Fibroblast of mammary gland (primary cell): Measurements from ENCODE around the gene YARS2.

Experiments used
- DNase-seq: peaks from one replicate; pipeline ENCODE4 v3.0.0-alpha.2; 2010; ENCODE audit warnings: low read depth
- H3K4me3 ChIP-seq: 2 replicates; pipeline ENCODE4 v1.5.1; 2011; ENCODE audit warnings: low read depth, mild to moderate bottlenecking, low read length, moderate library complexity; ENCODE audit not compliant: control insufficient read depth
- TF ChIP-seq, protein P1 (sequence below): conservative IDR thresholded peaks from 2 replicates; pipeline ENCODE4 v1.5.1; 2011; ENCODE audit warnings: low read depth, low read length, inconsistent platforms; ENCODE audit not compliant: control insufficient read depth, insufficient read depth

Gene YARS2

DNA sequence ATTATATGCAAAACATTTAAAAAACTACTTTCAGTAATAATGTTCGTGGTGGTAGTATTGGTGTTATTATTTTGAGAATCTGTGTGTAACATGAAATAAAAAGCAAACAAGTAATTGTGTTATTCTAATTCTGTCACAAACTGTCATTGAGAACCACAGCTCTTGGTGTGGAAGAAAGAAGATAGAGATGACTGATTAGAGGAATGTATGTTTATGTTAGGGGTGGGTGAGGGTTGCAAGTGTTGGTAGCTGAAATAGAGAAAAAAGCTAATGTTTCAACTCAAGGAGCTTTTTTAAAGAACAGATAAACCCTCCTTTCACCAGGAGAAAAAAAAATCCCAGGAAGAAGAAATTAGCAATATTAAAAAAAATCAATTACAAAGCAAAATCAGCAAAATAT is 58.3 kb downstream of the YARS2 start:
- TF ChIP-seq, protein P1, sequence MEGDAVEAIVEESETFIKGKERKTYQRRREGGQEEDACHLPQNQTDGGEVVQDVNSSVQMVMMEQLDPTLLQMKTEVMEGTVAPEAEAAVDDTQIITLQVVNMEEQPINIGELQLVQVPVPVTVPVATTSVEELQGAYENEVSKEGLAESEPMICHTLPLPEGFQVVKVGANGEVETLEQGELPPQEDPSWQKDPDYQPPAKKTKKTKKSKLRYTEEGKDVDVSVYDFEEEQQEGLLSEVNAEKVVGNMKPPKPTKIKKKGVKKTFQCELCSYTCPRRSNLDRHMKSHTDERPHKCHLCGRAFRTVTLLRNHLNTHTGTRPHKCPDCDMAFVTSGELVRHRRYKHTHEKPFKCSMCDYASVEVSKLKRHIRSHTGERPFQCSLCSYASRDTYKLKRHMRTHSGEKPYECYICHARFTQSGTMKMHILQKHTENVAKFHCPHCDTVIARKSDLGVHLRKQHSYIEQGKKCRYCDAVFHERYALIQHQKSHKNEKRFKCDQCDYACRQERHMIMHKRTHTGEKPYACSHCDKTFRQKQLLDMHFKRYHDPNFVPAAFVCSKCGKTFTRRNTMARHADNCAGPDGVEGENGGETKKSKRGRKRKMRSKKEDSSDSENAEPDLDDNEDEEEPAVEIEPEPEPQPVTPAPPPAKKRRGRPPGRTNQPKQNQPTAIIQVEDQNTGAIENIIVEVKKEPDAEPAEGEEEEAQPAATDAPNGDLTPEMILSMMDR, result no peak
- no peak overlapping the region for H3K4me3 ChIP-seq
- DNase-seq, result no peak
